Testis (tissue), 2 donors: ENCODE measurements around the gene ABCB11.

Source experiments
- POLR2A ChIP-seq: fragments of 450-650 bp; IDR thresholded peaks from one replicate; pipeline ENCODE4 v1.6.1; 2017; ENCODE audit warnings: antibody characterized with exemption, mild to moderate bottlenecking, moderate library complexity
- TF ChIP-seq, protein P1 (sequence below), 3 experiments: fragments of 450-650 bp in 2 of 3; fragments of 200-600 bp in 1 of 3; sonication (generic) in 1 of 3; IDR thresholded peaks; one replicate each; pipeline ENCODE4 v1.5.1; 2016 to 2019; ENCODE audit warnings: antibody characterized with exemption in 3 of 3, mild to moderate bottlenecking in 2 of 3, moderate library complexity in 1 of 3

DNA sequence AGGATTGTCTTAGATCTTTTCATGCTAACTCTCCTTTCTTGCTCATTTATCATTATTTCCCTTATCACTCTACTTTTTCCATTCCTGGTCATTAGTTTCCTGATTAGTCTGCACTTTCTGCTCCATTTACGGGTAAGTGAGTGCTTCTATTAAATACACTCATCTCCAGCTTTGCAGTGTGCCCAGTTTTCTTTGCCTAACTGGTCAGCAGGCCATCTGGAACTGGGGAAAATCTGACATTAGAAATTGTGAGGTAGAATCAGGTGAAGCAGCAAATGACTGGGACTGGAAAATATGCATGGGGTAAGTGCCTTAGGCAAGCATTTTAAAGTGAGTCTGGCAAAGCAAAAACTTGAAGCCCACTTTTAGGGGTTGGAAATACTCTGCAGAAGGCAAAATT is 100.9 kb downstream of the ABCB11 start:
- TF ChIP-seq, protein P1, sequence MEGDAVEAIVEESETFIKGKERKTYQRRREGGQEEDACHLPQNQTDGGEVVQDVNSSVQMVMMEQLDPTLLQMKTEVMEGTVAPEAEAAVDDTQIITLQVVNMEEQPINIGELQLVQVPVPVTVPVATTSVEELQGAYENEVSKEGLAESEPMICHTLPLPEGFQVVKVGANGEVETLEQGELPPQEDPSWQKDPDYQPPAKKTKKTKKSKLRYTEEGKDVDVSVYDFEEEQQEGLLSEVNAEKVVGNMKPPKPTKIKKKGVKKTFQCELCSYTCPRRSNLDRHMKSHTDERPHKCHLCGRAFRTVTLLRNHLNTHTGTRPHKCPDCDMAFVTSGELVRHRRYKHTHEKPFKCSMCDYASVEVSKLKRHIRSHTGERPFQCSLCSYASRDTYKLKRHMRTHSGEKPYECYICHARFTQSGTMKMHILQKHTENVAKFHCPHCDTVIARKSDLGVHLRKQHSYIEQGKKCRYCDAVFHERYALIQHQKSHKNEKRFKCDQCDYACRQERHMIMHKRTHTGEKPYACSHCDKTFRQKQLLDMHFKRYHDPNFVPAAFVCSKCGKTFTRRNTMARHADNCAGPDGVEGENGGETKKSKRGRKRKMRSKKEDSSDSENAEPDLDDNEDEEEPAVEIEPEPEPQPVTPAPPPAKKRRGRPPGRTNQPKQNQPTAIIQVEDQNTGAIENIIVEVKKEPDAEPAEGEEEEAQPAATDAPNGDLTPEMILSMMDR (IDR thresholded peaks at IDR 0.05): no peak
- TF ChIP-seq POLR2A: no peak
